Fibroblast of skin of right quadriceps (primary cell): ENCODE results near the gene LAMA4.

ENCODE experiments used
- DNase-seq: peaks from one replicate; pipeline ENCODE4 v3.0.0-alpha.2; 2013

LAMA4 gene

DNA sequence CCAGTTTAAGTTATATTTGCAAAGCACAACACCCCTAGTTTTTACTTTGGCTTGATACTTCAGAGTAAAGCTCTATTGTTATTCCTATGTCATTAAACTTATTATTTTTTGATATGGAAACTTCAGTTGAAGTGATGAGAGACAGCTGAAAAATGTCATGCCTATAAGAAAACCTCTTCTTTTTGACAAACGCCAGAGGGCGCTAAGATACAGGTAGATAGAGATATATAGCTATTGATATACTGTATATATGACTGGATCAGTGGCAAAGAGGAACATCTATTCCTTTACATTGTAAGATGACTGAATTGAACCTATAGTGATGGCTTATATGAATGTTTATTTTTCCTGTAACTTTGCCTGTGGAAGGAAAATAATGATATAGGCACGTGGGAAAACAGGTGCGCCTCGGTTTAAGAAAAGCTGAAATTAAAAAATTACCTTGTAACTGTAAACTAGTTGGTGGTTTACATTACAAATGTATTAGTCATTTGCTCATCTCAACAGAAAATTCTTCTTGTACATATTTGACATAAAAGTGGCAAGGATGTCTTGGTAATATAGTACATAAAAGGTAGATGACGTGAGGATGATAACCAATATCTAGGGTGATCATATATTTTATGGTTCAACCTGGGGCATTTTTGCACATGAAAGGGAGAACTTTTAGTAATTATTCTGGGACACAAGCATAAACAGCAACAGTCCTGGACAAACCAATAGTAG is 74.1 kb downstream of the LAMA4 start:
- peak; percentile 87 for DNase-seq

DNA sequence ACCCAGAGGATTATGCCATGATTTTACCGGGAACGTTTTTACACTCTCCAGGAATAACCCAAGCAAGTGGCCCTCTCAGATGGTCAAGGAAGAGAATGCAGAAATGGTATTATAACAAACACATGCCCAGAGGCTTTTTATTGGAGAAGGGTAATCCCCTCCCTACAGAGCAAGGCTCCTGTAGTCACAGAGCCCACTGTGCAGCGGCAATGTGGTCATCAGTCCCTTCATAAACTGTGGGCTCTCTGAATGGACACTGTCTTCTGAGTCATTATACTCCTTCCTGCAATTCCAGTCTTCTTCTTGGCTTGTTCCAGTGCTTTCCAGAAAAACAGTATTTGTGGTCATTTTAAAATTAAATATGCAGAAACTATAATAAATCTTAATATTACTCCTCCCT is 74.7 kb downstream of the LAMA4 start:
- DNase-seq, result no peak

DNA sequence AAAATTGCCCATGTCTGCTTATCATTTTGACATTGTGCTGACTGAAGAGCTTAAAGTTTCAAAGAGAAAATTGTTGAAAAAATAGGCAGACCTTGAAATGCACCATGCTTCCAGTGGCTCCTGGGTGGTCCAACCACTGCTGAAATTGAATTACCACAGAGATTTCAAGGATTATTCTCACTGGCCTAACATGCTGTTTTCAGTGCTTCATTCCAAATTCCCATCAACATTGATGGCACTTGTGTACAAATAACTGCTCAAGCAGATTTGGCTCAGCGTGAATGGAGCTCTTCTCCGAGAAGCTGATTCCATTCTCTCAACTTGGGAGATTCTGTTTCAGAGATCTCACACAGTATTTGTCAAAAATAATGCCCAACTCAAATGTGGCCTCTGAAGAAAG is 75.5 kb downstream of the LAMA4 start:
- DNase-seq, result no peak

DNA sequence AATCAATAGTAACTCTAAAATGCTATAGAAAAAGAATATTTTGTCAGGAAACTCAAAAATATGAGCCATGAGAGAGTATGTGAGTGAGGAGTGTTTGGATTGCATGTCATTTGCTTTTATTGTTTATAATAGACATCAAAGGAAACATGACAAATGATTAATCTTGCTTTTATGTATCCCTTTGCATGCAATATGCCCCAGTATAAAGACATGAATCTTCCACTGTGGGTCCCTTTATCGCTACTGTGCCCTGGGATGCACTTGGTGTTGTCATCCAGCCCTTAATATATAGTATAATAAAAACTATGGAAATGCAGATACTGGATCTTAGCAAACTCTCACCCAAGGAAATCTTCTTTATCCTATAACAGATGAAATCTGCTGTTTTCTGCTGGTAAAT is 77.3 kb downstream of the LAMA4 start:
- no peak for DNase-seq

DNA sequence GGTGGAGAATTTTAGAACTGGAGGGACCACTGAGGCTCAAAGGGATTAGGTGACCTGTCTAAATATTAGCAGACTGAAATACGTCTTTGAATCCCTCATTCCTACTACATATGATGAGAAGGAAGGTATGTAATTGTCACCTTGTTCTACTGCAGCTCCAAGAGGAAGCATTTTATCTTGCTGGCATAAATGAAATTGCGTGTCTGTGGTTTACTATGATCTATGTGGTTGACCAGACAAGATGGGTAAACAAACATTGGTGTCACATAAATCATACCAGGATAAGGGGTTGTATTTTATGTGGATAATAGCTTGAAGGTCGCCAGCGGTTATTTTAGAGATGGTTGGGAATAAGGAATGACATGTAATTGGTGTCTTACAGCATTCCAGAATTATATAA is 78.2 kb downstream of the LAMA4 start:
- no peak for DNase-seq

DNA sequence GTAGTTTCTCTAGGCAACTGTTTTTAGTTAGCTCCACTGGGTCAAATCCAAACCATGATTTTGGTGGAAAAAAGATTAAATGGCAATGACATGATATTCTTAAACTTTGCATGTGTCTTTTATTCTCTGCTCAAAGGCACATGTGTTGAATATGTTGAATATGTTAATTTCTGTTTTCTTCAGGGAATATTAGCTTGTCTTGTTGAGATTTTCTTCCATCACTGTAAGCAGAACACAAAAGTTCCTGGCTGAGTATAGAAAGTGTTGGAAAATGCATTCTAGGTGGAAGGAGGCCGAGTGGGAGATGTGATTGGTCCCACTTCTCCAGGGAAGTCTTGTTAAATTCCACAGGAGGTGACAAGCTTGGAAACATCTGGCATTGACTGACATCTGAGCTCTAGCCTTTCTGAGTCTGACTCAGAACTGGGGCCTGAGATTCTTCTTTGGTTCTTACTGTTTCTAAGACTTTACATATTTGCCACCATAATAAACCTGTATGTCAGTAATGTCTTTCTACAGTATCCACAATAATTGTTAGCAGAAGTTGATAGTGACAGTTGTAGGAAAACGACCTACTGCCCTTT is 81.1 kb downstream of the LAMA4 start:
- DNase-seq, result no peak

DNA sequence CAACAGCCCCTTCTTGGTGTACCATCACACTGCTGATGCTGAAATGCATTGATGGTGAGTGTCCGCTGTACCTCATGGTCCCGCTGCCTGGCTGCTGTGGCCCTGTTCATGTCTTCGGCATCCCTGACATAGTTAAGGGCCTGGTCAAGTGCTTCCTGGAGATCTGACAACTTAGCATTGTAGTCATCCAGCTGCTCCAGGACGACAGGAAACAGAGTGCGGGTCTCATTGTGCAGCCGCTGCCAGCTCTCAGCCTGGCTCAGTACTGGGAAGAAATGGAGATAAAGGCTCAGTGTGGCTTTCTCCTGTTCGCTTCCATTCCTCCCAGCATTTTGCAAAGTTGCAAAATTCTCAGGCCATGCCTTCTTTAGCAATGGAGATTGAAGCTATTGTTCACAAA is 81.8 kb downstream of the LAMA4 start:
- DNase-seq, result no peak

DNA sequence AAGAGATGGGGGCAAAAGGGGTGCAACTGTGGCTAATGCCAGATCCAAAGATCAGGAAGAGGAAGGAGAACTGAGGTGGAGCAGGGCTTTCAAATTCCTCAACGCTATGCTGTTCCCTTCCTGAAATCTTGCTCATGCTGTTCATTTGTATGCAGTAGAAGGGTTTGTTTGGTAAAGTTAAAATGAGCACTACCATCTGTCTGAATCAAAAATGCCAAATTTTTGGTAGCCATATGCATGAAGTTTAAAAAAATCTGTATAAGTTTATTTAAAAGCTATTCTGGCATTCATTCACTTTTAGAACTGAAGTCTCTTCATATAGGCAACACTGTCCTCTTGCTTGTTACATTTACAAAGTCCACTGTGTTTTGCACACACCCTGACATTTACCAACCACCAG is 84.8 kb downstream of the LAMA4 start:
- no peak for DNase-seq

DNA sequence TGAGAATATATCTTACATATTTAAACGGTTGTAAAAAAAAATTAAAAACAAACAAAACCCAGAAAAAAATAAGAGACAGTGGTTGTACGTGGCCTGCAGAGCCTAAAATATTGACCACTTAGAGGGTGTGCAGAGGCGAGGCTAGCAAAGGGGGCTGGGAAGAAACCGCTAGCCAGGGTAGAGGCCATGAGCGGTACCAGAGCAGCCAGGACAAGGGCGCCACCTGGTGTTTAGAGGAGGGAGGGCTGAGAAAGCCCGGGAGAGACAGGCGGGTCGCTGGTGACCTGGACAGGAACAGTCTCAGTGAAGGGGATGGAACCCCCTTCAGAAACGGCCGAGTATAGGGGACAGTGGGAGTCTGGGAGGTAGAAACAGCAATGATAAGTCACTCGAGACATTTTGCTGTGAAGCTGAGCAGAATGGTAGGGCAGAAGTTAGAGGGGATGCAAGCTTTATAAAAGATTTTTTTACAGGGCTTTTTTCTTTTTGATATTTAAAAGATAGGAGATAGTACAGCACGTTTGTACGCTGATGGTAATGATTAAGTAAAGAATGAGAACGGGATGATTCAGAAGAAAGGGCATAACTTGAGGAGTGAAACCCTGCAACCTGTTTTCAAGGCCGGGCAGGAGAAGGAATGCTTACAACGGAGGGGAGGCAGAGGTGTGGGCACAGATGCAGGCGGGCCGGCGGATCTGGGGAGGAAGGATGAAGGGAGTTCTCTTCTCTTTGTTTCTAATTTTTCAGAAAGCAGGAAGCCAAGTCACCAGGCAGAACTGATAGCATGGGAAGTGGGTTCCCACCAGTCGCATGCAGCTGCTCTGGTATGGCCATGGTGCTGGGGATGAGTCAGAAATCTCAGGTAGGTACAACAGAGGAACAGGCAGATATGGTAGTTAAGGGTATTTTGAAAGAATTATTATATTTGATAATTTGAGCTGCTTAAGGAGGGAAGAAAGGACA is 90.8 kb downstream of the LAMA4 start:
- DNase-seq, result peak; percentile 56

DNA sequence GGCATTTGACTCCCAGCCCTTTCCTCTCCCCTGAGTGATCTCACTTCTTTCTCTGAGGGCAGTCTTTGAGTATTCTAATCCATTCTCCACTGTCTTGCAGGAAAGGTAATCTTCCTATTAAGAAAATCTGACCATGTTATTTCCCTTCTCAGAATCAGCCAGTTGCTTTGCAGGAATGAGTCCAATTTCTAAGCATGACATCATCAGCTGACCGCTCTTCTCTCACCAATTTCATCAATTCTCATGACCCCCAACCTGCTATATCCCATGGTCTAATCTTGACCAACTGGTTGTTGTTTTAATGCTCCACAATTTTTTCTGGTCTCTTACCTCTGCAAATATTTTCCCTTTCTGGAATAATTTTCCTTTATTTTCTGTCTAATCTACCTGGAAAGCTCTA is 93.6 kb downstream of the LAMA4 start:
- DNase-seq, result no peak

DNA sequence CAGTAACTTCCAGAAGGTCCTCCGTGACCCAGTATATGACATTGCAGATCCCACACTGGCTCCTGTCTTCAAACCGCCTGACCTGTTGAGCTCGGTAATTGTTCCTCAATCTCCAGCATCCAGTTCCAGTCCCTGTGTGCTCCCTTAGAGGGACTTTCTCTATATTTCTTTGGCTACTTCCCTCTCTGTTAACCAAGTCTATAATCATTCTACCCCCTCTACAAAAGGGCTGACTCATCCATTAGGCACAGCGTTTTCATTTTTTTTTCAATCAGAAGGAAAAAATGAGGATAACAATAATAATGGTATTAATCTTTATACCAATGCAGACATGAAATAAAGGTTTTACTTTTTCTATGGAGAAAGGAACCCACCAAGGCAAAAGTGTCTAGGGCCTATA is 97.7 kb downstream of the LAMA4 start:
- DNase-seq, result no peak

DNA sequence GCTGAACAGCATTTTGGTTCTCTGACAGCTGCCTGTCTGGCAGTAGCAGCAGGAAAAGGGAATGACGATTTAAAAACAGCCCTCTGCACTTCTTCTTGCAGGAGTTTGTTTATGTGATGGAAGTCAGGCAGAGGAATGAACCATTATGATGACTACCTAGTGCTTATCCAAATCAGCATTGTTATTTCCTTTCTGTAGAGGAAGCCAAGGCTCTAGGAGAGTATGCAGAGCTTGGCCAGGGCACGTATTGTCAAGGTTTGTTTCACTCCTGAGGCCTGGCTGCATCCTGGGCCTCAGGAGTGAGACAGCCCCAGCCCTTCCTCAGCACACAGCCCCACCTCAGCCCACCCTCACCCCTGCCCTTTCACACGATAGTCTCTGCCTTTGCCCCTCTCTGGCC is 98.5 kb downstream of the LAMA4 start:
- DNase-seq, result no peak

DNA sequence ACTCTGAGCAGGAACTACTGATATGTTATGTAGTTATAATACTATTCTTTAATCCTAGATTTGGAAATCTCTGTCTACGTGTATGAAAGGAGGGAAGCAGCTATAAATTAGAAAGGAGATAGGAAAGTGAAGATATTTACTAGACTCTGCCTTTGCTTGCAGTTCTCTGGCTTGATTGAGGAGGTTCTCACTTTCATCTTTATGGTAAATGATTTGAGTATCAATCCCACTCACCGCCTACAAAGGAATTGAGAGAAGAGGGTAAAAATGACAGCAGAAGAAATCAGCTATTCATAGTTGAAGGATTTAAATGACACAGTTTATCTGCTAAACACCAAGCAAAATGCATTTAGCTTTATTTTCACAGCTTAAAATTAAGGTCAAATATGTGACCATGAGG is 99.7 kb downstream of the LAMA4 start:
- no peak for DNase-seq

DNA sequence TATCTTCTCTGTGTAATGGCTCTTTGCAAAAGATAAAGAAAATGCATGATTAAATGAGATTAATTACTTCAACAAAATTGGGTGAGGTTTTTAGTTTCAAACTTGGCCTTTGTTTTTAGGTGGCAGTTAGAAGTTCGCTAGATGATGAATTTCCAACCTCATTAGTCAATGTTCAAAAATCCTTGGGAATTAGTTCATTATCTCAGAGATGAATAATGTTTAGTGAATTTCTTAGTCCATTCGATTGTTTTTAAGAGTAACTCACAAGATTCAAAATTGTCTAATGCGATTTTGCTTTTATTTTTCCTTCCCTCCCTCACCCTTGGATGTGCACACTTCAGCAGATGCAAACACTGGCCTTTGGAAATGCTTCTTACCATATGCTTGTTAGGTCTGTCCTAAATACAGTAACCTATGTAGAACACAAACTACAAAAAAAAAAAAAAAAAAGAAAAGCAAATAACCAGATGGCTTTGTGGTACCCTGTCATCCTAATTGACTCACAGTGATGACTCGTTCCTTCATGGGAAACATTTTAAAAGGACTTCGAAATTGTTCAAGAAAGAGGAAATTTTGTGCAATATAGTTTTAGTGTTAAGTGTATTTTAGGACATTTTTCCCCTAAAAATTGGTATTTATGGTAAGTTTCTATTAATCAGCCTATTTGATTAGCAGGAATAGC is 100.3 kb downstream of the LAMA4 start:
- peak; percentile 88 for DNase-seq

DNA sequence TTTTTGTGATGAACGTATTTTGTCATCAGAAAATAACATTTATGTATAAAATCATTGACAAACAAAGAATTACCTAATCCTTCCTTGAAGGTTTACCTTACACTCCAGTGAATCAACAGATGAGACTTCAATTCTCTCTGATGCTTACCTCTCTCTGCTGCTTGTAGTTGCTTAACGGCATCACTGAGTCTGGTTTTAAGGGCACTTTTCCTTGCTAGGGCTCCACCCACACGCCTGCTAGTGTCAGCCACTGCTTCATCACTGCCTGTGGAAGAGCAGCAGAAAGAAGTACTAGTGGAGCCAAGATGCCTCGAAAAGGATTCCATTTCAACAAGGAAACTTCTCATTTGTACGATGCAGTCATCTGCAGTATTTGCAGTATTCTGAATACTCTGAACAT is 104.0 kb downstream of the LAMA4 start:
- DNase-seq, result peak; percentile 34

DNA sequence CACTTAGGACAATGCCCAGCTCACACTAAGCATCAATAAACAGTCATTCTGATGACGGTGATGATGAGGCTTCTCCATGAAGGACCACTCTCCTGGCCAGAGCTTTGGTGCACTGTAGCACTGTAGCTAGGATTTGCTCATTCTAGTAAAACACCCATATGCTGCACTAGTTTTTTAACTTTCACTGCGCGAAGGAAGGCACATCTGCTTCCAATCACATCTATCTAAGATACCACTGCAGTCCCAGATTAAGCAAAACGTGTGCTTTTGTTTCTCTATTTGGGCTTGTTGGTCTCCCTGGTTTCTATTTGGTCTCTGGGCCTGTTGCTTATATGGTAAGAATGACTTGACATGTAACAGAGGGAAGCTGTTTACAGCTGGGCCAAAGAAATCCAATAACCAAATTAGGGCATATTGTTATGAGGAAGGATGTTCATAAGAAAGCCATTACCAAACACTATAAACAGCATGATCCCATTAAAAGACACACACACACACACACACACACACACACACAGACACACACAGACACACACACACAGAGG is 104.6 kb downstream of the LAMA4 start:
- peak; percentile 96 for DNase-seq

DNA sequence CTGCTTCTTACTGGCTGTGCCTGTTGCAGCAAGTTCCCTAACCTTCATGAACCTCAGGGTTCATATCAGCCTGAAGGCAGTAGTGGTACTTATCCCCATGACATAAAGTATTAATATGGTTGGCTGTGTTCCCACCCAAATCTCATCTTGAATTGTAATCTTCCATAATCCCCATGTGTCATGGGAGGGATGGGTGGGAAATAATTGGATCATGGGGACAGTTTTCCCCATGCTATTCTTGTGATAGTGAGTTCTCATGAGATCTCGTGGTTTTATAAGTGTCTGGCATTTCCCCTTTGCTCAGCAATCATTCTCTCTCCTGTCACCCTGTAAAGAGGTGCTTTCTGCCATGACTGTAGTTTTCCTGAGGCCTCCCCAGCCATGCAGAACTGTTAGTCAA is 105.1 kb downstream of the LAMA4 start:
- DNase-seq, result peak; percentile 39

DNA sequence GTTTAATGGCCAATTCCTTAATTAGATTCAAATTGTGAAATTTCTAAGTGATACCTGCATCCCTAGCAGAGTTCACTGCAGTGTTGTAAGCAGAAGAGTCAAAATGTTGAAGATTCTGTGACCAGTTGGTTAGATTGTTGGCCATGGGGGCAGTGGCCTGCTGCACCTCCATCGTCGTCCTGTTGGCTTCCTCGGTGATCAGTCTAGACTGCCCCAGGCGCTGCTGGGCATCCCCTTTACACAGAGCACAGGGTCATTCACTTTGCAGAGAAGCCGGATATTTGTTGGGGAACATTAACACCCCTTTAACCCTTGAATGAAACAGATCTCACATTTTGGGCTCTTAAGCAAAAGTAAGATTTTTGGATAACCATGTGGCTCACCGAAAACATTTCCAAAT is 106.3 kb downstream of the LAMA4 start:
- DNase-seq, result no peak

DNA sequence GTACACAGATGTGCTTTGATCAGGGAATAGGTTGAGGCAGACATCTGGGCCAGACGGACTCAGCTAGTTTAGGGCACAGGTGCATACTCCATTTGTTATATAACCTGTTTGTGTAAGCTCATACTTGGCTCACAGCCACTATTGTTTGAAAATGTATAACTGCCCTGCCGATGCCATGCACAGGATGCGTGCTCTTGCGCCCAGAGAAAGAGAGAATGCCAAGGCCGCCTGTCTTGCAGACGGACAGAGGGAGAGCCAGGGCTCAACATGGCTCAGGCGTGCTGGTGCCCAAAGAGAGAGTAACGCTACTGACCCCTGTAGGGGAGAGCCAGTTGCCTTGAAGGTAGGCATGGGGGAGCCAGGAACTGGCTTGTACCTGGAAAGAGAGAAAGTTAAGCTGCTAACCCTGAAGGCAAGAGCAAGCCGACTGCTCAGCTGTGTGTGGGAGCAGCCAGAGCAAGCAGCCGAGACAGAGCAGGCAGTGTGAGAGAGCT is 109.2 kb downstream of the LAMA4 start:
- DNase-seq, result no peak

DNA sequence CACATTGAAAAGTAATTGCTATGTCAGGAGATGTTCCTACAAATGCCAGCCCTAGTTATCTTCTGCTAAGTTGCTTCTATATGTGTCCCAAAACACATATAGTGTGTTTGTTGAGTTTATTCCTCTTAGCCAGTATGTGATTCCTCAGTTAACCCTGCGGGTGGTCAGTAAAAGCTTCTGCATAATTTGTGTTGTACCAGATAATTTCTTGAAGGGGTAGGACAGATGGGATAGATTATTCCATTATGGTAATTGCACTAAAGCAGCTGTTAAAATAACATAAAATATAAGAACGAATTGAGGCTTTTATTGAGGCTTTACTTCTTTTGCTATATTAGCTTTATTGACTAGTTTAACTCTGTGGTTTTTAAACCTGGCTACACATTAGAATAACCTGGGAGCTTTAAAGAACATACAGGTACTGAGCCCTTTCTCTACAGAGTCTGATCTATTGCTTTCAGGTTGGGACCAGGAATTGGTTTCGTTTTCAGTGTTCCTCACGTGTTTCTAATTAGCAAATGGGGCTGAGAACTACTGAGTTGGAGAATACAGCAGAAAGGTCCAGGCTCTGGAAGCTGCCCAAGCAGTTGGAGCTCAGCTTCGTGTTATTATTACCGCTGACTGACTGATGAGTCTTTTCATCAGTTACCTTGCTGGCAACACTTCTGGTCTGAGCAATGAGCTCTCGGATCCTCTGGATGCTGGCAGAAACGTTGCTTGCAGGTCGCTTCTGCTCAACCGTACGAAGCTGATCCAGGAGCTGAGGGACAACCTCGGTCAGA is 110.0 kb downstream of the LAMA4 start:
- peak; percentile 79 for DNase-seq

DNA sequence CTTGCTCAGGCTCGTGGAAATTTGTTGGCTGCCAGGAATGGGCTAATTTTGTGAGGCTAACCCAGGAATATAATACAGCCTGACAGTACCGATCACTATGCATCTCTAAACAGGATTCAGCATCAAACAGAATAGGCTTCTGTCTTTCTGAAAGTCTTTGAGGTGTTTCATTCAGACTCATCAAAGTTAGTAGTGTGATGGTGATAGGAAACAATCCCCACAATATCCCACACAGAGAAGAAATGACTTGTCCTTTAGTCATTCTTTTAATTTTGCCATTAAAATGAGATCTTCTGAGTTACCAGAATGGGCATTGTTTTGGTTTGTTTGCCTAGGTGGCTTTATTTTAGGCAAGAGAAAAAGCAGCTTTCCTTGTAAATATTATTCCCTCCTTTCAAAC is 112.7 kb downstream of the LAMA4 start:
- DNase-seq, result no peak

DNA sequence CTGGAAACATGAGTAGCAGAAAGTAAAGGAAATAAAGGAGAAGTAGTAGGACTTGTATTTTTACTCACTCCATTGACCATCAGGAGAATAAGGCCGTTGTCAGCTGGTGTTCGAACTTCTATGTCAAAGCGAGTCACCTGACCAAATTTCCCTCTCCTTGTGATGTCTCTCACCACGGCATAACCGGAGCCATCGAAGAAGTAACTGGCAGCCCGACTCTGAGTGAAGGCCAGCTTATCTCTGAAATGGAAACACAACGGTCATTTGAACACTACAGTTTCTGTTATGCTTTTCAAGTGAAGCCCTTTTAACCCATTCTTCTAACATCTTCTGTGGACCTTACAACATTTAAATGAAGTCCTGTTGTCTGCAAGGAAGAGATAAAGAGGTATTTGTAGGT is 115.3 kb downstream of the LAMA4 start:
- DNase-seq, result no peak
